OCI-LY1 (cell line): Measurements from ENCODE around the gene COQ2.

Experiments
- H2AFZ ChIP-seq: fragments of 200-600 bp; sonication (generic), shearing (Covaris generic); 2 replicates; pipeline ENCODE4 v1.6.0; 2014; ENCODE audit warnings: antibody characterized with exemption, mild to moderate bottlenecking, low read length
- H3F3A ChIP-seq: fragments of 200-600 bp; sonication (generic), shearing (Covaris generic); 2 replicates; pipeline ENCODE4 v1.6.0; 2014; ENCODE audit warnings: mild to moderate bottlenecking, antibody characterized with exemption, low read length, moderate library complexity; ENCODE audit not compliant: insufficient read depth
- H3K27ac ChIP-seq: fragments of 200-600 bp; sonication (generic); 2 replicates; pipeline ENCODE4 v1.5.1; 2014; ENCODE audit warnings: low read length, mixed run types, mild to moderate bottlenecking, low read depth; ENCODE audit not compliant: poor library complexity, severe bottlenecking
- H3K27me3 ChIP-seq: fragments of 200-600 bp; sonication (generic); 2 replicates; pipeline ENCODE4 v1.6.0; 2014; ENCODE audit warnings: antibody characterized with exemption, mild to moderate bottlenecking, low read length, moderate library complexity; ENCODE audit not compliant: insufficient read depth
- H3K36me3 ChIP-seq: fragments of 200-600 bp; sonication (generic); 2 replicates; pipeline ENCODE4 v1.6.1; 2014; ENCODE audit warnings: mild to moderate bottlenecking, antibody characterized with exemption, low read length, moderate library complexity, mixed read lengths; ENCODE audit not compliant: insufficient read depth
- H3K4me1 ChIP-seq: fragments of 200-600 bp; sonication (generic); 2 replicates; pipeline ENCODE4 v1.5.1; 2014; ENCODE audit warnings: mild to moderate bottlenecking, low read length, moderate library complexity; ENCODE audit not compliant: insufficient read depth, severe bottlenecking
- H3K4me2 ChIP-seq: fragments of 200-600 bp; sonication (generic), shearing (Covaris generic); 2 replicates; pipeline ENCODE4 v1.6.1; 2014; ENCODE audit warnings: low read length
- H3K4me3 ChIP-seq: fragments of 200-600 bp; sonication (generic); 2 replicates; pipeline ENCODE4 v1.5.1; 2014; ENCODE audit warnings: low read length, low read depth, mild to moderate bottlenecking, mixed read lengths; ENCODE audit not compliant: poor library complexity, severe bottlenecking
- H3K79me2 ChIP-seq: fragments of 200-600 bp; shearing (Covaris generic); 2 replicates; pipeline ENCODE4 v1.6.1; 2016; ENCODE audit warnings: mixed run types, low read length, mixed read lengths; ENCODE audit not compliant: insufficient read depth
- H3K9ac ChIP-seq: fragments of 200-600 bp; sonication (generic), shearing (Covaris generic); 2 replicates; pipeline ENCODE4 v1.6.1; 2014; ENCODE audit warnings: mild to moderate bottlenecking, low read length, mixed read lengths
- H3K9me2 ChIP-seq: fragments of 200-600 bp; sonication (generic), shearing (Covaris generic); 2 replicates; pipeline ENCODE4 v1.6.1; 2014; ENCODE audit warnings: low read depth, mild to moderate bottlenecking, low read length, mixed read lengths
- H3K9me3 ChIP-seq: fragments of 200-600 bp; shearing (Covaris generic); 2 replicates; pipeline ENCODE4 v1.6.1; 2014; ENCODE audit warnings: low read length, mixed read lengths
- H4K20me1 ChIP-seq: fragments of 200-600 bp; sonication (generic), shearing (Covaris generic); 2 replicates; pipeline ENCODE4 v1.6.0; 2016; ENCODE audit warnings: mild to moderate bottlenecking, low read length; ENCODE audit not compliant: insufficient read depth
- CTCF ChIP-seq: fragments of 200-600 bp; sonication (generic), shearing (Covaris generic); IDR thresholded peaks from 2 replicates; pipeline ENCODE4 v1.5.1; 2017; ENCODE audit warnings: mild to moderate bottlenecking, antibody characterized with exemption, low read length, moderate library complexity, mixed read lengths
- EZH2 ChIP-seq: fragments of 200-600 bp; sonication (generic), shearing (Covaris generic); IDR thresholded peaks from 2 replicates; pipeline ENCODE4 v1.8.0; 2017; ENCODE audit warnings: borderline replicate concordance, mixed run types, mild to moderate bottlenecking, antibody characterized with exemption, low read length, moderate library complexity, mixed read lengths

Gene COQ2

GRCh38 chr4:83224502-83225197 lies 59.9 kb downstream of the COQ2 start:
- TF ChIP-seq EZH2 (no peak), CTCF (no peak)
- H3K9me2 ChIP-seq, result no peaks in the 10 kb centered on the region
- H3K4me1 ChIP-seq, result peaks cover 26% of the 10 kb centered on the region
- no peak overlapping the region for H3K4me3 ChIP-seq
- H4K20me1 ChIP-seq, result no peaks in the 10 kb centered on the region
- no peaks in the 10 kb centered on the region for H3K9me3 ChIP-seq
- no peaks in the 10 kb centered on the region for H3K79me2 ChIP-seq
- H3K36me3 ChIP-seq, result no peaks in the 10 kb centered on the region
- no peak overlapping the region for H2AFZ ChIP-seq
- H3K27ac ChIP-seq, result no peak overlapping the region
- no peak overlapping the region for H3K9ac ChIP-seq
- H3F3A ChIP-seq, result no peaks in the 10 kb centered on the region
- H3K27me3 ChIP-seq, result no peaks in the 10 kb centered on the region
- no peak overlapping the region for H3K4me2 ChIP-seq

GRCh38 chr4:83223781-83224180 lies 60.8 kb downstream of the COQ2 start:
- no peak overlapping the region for H3K9ac ChIP-seq
- H2AFZ ChIP-seq, result no peak overlapping the region
- no peak overlapping the region for H3K4me2 ChIP-seq
- no peaks in the 10 kb centered on the region for H3K9me3 ChIP-seq
- no peaks in the 10 kb centered on the region for H3F3A ChIP-seq
- peaks cover 35% of the 10 kb centered on the region for H3K4me1 ChIP-seq
- no peaks in the 10 kb centered on the region for H3K79me2 ChIP-seq
- TF ChIP-seq CTCF (no peak), EZH2 (no peak)
- H3K27me3 ChIP-seq, result no peaks in the 10 kb centered on the region
- no peaks in the 10 kb centered on the region for H4K20me1 ChIP-seq
- no peak overlapping the region for H3K27ac ChIP-seq
- H3K36me3 ChIP-seq, result no peaks in the 10 kb centered on the region
- H3K4me3 ChIP-seq, result no peak overlapping the region
- no peaks in the 10 kb centered on the region for H3K9me2 ChIP-seq

- TF ChIP-seq EZH2, result no peak
- TF ChIP-seq CTCF, result no peak
- Histone ChIP-seq H3K79me2 (no peaks in the 10 kb centered on the region), H3F3A (no peaks in the 10 kb centered on the region), H3K27ac (no peak overlapping the region), H3K36me3 (no peaks in the 10 kb centered on the region), H3K9me3 (no peaks in the 10 kb centered on the region), H3K4me3 (no peak overlapping the region), H2AFZ (no peak overlapping the region), H3K9ac (no peak overlapping the region), H3K4me1 (peaks cover 53% of the 10 kb centered on the region), H3K27me3 (no peaks in the 10 kb centered on the region), H4K20me1 (no peaks in the 10 kb centered on the region), H3K9me2 (no peaks in the 10 kb centered on the region), H3K4me2 (no peak overlapping the region)
Observed at GRCh38 chr4:83221897-83222441, 62.6 kb downstream of the COQ2 start.
